GM23338 (cell line): ENCODE results near the gene ARPC5. TPM values are rescaled to one million over a fixed set of nuclear protein-coding genes. Genes with fewer than 3 reads are reported as not detected.

ENCODE experiments used
- ATAC-seq: fragments of 200-7000 bp; cut with Tn5 transposase; 3 replicates; pipeline ENCODE4 v1.9.1; 2020
- DNase-seq: peaks from one replicate; pipeline ENCODE4 v3.0.0-alpha.2; 2015; ENCODE audit warnings: low spot score
- H2AFZ ChIP-seq: fragments of 200-600 bp; sonication (generic); 2 replicates; pipeline ENCODE4 v1.8.0; 2016; ENCODE audit warnings: antibody characterized with exemption, mild to moderate bottlenecking, moderate library complexity
- H3F3A ChIP-seq: fragments of 200-600 bp; sonication (generic); replicated peaks from 2 replicates; pipeline ENCODE4 v1.8.0; 2017; ENCODE audit warnings: antibody characterized with exemption, mixed run types, low read depth
- H3K27ac ChIP-seq: fragments of 200-600 bp; sonication (generic); 2 replicates; pipeline ENCODE4 v1.6.1; 2016; ENCODE audit warnings: low read depth
- H3K27me3 ChIP-seq: fragments of 200-600 bp; sonication (generic); 2 replicates; pipeline ENCODE4 v1.8.0; 2016; ENCODE audit warnings: mild to moderate bottlenecking, mixed run types, moderate library complexity; ENCODE audit not compliant: insufficient read depth
- H3K36me3 ChIP-seq: fragments of 200-600 bp; sonication (generic); 2 replicates; pipeline ENCODE4 v1.8.0; 2016; ENCODE audit warnings: mild to moderate bottlenecking; ENCODE audit not compliant: insufficient read depth
- H3K4me1 ChIP-seq: fragments of 200-600 bp; sonication (generic); 2 replicates; pipeline ENCODE4 v1.8.0; 2016; ENCODE audit warnings: mild to moderate bottlenecking, moderate library complexity; ENCODE audit not compliant: insufficient read depth
- H3K4me2 ChIP-seq: fragments of 200-600 bp; sonication (generic); 2 replicates; pipeline ENCODE4 v1.7.1; 2017; ENCODE audit warnings: mixed run types
- H3K4me3 ChIP-seq: fragments of 200-600 bp; sonication (generic); 2 replicates; pipeline ENCODE4 v1.6.1; 2016; ENCODE audit warnings: mixed run types
- H3K79me2 ChIP-seq: fragments of 200-600 bp; sonication (generic); replicated peaks from 2 replicates; pipeline ENCODE4 v1.8.0; 2017; ENCODE audit warnings: mild to moderate bottlenecking; ENCODE audit not compliant: insufficient read depth
- H3K9me2 ChIP-seq: fragments of 200-600 bp; sonication (generic); 2 replicates; pipeline ENCODE4 v1.8.0; 2017; ENCODE audit not compliant: insufficient read depth
- H4K20me1 ChIP-seq: fragments of 200-600 bp; sonication (generic); replicated peaks from 2 replicates; pipeline ENCODE4 v1.8.0; 2017; ENCODE audit warnings: mild to moderate bottlenecking; ENCODE audit not compliant: insufficient read depth
- H3K27ac Mint-ChIP-seq: 2 replicates; pipeline ENCODE4 v1.8.0; 2020; ENCODE audit warnings: inconsistent platforms, mild to moderate bottlenecking, moderate library complexity, mixed read lengths
- H3K27me3 Mint-ChIP-seq: 3 replicates; pipeline ENCODE4 v1.8.0; 2022; ENCODE audit warnings: low read depth, mild to moderate bottlenecking, moderate library complexity, mixed read lengths, inconsistent platforms; ENCODE audit not compliant: insufficient read depth, poor library complexity
- H3K36me3 Mint-ChIP-seq: 3 replicates; pipeline ENCODE4 v1.8.0; 2021; ENCODE audit warnings: low read depth, mild to moderate bottlenecking, inconsistent platforms, moderate library complexity, mixed read lengths
- H3K4me1 Mint-ChIP-seq: 3 replicates; pipeline ENCODE4 v1.8.0; 2020; ENCODE audit warnings: mild to moderate bottlenecking, inconsistent platforms, mixed read lengths
- H3K4me3 Mint-ChIP-seq: 3 replicates; pipeline ENCODE4 v1.8.0; 2021; ENCODE audit warnings: moderate library complexity, mild to moderate bottlenecking, inconsistent platforms, mixed read lengths
- H3K9me3 Mint-ChIP-seq: 3 replicates; pipeline ENCODE4 v1.8.0; 2020; ENCODE audit warnings: moderate library complexity, mild to moderate bottlenecking, inconsistent platforms, mixed read lengths
- CREB1 ChIP-seq: fragments of 250-450 bp; sonication (Bioruptor Pico); IDR thresholded peaks from 2 replicates; pipeline ENCODE4 v1.5.0; 2020; ENCODE audit warnings: low read depth, mild to moderate bottlenecking, moderate library complexity
- EZH2 ChIP-seq: fragments of 200-600 bp; sonication (generic); IDR thresholded peaks from one replicate; pipeline ENCODE4 v1.8.0; 2017; ENCODE audit warnings: antibody characterized with exemption, mild to moderate bottlenecking, low read depth; ENCODE audit not compliant: unreplicated experiment
- EZH2phosphoT487 ChIP-seq: fragments of 200-600 bp; sonication (generic); IDR thresholded peaks from one replicate; pipeline ENCODE4 v1.8.1; 2018; ENCODE audit warnings: antibody characterized with exemption; ENCODE audit not compliant: unreplicated experiment
- JUNB ChIP-seq: IDR thresholded peaks from one replicate; pipeline ENCODE4 v1.6.1; 2016; ENCODE audit warnings: antibody characterized with exemption; ENCODE audit not compliant: unreplicated experiment
- NANOG ChIP-seq: IDR thresholded peaks from 2 replicates; pipeline ENCODE4 v1.6.1; 2016; ENCODE audit warnings: antibody characterized with exemption, borderline replicate concordance
- POLR2AphosphoS5 ChIP-seq: IDR thresholded peaks from 2 replicates; pipeline ENCODE4 v1.6.1; 2016; ENCODE audit warnings: antibody characterized with exemption, low read depth
- STAT1 ChIP-seq: IDR thresholded peaks from one replicate; pipeline ENCODE4 v1.6.1; 2016; ENCODE audit warnings: antibody characterized with exemption; ENCODE audit not compliant: unreplicated experiment
- ZNF114 ChIP-seq: fragments of 250-450 bp; sonication (Bioruptor Pico); IDR thresholded peaks from 2 replicates; pipeline ENCODE4 v1.5.0; 2020; ENCODE audit warnings: mild to moderate bottlenecking, moderate library complexity
- ZNF331 ChIP-seq: fragments of 250-450 bp; sonication (Bioruptor Pico); IDR thresholded peaks from 2 replicates; pipeline ENCODE4 v1.5.0; 2020; ENCODE audit warnings: low read depth, mild to moderate bottlenecking, moderate library complexity
- ZNF462 ChIP-seq: fragments of 250-450 bp; sonication (Bioruptor Pico); IDR thresholded peaks from 2 replicates; pipeline ENCODE4 v1.5.0; 2020; ENCODE audit warnings: mild to moderate bottlenecking, moderate library complexity
- polyA plus RNA-seq: library from polyadenylated mRNA; unstranded; fragments of >200 nt; fragmentation: Nextera tagmentation; extraction: Ambion mirVana; gene quantifications from 2 replicates; pipeline ENCODE4 v1.2.1, GENCODE V29; 2016
- total RNA-seq: library from RNA; depleted of rRNA; stranded (reverse); fragments of >200 nt; shearing (Covaris generic); gene quantifications from 2 replicates; pipeline ENCODE4 v1.2.3, GENCODE V29; 2014
- TF ChIP-seq, protein P1 (sequence below): IDR thresholded peaks from 2 replicates; pipeline ENCODE4 v1.6.1; 2016; ENCODE audit warnings: antibody characterized with exemption
- TF ChIP-seq, protein P2 (sequence below): IDR thresholded peaks from one replicate; pipeline ENCODE4 v1.6.1; 2018; ENCODE audit warnings: antibody characterized with exemption; ENCODE audit not compliant: unreplicated experiment

Gene ARPC5
- total and polyA plus RNA-seq, 2 experiments from 2014 or later = 75.4 to 98.9 TPM

- TF ChIP-seq, protein P1, sequence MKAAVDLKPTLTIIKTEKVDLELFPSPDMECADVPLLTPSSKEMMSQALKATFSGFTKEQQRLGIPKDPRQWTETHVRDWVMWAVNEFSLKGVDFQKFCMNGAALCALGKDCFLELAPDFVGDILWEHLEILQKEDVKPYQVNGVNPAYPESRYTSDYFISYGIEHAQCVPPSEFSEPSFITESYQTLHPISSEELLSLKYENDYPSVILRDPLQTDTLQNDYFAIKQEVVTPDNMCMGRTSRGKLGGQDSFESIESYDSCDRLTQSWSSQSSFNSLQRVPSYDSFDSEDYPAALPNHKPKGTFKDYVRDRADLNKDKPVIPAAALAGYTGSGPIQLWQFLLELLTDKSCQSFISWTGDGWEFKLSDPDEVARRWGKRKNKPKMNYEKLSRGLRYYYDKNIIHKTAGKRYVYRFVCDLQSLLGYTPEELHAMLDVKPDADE = no peak
- no peak for TF ChIP-seq EZH2
- no peak for TF ChIP-seq ZNF114 (CRISPR knock-in tag)
- no peak for TF ChIP-seq EZH2phosphoT487
- no peak for TF ChIP-seq JUNB
- TF ChIP-seq STAT1 = no peak
- no peak for TF ChIP-seq NANOG
- TF ChIP-seq, protein P2, sequence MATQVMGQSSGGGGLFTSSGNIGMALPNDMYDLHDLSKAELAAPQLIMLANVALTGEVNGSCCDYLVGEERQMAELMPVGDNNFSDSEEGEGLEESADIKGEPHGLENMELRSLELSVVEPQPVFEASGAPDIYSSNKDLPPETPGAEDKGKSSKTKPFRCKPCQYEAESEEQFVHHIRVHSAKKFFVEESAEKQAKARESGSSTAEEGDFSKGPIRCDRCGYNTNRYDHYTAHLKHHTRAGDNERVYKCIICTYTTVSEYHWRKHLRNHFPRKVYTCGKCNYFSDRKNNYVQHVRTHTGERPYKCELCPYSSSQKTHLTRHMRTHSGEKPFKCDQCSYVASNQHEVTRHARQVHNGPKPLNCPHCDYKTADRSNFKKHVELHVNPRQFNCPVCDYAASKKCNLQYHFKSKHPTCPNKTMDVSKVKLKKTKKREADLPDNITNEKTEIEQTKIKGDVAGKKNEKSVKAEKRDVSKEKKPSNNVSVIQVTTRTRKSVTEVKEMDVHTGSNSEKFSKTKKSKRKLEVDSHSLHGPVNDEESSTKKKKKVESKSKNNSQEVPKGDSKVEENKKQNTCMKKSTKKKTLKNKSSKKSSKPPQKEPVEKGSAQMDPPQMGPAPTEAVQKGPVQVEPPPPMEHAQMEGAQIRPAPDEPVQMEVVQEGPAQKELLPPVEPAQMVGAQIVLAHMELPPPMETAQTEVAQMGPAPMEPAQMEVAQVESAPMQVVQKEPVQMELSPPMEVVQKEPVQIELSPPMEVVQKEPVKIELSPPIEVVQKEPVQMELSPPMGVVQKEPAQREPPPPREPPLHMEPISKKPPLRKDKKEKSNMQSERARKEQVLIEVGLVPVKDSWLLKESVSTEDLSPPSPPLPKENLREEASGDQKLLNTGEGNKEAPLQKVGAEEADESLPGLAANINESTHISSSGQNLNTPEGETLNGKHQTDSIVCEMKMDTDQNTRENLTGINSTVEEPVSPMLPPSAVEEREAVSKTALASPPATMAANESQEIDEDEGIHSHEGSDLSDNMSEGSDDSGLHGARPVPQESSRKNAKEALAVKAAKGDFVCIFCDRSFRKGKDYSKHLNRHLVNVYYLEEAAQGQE = no peak
- no peak for TF ChIP-seq POLR2AphosphoS5
- no peak for TF ChIP-seq ZNF331 (CRISPR knock-in tag)
- TF ChIP-seq CREB1 (CRISPR knock-in tag) = no peak
Measured at GRCh38 chr1:183674339-183674738, 38.8 kb upstream of the ARPC5 start (continued).

- ATAC-seq (no peak), DNase-seq (peak; percentile 44)
- Mint-ChIP-seq H3K27me3 (peaks cover 1% of the 10 kb centered on the region), H3K27ac (no peak overlapping the region), H3K36me3 (no peaks in the 10 kb centered on the region), H3K9me3 (peaks cover 10% of the 10 kb centered on the region), H3K4me1 (no peaks in the 10 kb centered on the region), H3K4me3 (no peak overlapping the region)
- H3K4me2 ChIP-seq = no peak overlapping the region
- H3K9me2 ChIP-seq = no peaks in the 10 kb centered on the region
- H3F3A ChIP-seq = no peaks in the 10 kb centered on the region
- peaks cover 2% of the 10 kb centered on the region; the same call in 1 of the 2 replicates for H3K4me1 ChIP-seq
- H3K79me2 ChIP-seq = no peaks in the 10 kb centered on the region
- no peak overlapping the region for H2AFZ ChIP-seq
- no peaks in the 10 kb centered on the region for H3K36me3 ChIP-seq
- H4K20me1 ChIP-seq = no peaks in the 10 kb centered on the region
- no peaks in the 10 kb centered on the region for H3K27me3 ChIP-seq
- H3K4me3 ChIP-seq = no peak overlapping the region
- no peak overlapping the region for H3K27ac ChIP-seq
- TF ChIP-seq EZH2phosphoT487 (no peak), ZNF462 (CRISPR knock-in tag) (no peak), ZNF114 (CRISPR knock-in tag) (no peak), JUNB (no peak), NANOG (no peak), CREB1 (CRISPR knock-in tag) (no peak), STAT1 (no peak)
- TF ChIP-seq, protein P1 = no peak
Measured at GRCh38 chr1:183673605-183674323, 38.2 kb upstream of the ARPC5 start.
